HG03196 (cell line): ENCODE results near the gene IFIH1.

Source experiments
- ATAC-seq: cut with Tn5 transposase; IDR thresholded peaks from one replicate; pipeline ENCODE4 v1.9.1; 2021; ENCODE audit not compliant: unreplicated experiment

Gene IFIH1

DNA sequence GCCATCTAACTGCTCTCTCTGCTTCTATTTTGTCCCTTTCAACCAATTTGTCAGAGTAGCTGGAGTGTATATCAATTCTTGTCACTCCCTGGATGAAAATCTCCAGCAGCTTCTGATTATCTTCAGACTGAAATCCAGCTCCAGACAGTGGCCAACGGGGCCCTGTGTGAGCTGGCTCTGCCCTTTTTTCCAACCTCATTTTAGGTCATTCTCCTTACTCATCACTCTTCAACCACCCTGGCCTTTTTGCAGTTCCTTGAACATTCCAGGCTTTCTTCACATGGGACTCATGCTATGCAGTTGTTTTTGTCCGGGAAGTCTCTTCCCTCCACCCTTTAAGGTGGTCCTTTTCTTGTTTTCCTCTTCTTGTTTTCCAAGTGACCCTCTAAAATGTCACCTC, 59.8 kb downstream of the IFIH1 start:
- no peak for ATAC-seq

DNA sequence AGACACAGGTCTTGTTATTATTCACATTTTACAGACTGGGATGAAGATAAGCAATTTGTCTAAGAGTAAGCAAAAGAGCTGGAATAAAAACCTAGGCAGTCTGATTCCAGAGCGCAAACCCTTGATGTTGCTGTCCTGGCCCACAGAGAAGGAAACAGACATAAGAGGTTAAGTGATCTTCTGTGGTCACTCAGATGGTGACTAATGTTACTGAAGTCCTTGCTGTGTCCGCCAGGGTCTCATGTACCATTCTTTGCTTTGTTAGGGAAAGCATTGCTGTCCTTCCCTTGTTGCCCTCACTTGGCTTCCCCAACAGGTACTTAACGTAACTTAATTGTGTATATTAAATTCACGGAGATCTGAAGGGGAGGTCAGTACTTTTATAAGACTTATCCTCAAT, 60.3 kb downstream of the IFIH1 start:
- no peak for ATAC-seq

DNA sequence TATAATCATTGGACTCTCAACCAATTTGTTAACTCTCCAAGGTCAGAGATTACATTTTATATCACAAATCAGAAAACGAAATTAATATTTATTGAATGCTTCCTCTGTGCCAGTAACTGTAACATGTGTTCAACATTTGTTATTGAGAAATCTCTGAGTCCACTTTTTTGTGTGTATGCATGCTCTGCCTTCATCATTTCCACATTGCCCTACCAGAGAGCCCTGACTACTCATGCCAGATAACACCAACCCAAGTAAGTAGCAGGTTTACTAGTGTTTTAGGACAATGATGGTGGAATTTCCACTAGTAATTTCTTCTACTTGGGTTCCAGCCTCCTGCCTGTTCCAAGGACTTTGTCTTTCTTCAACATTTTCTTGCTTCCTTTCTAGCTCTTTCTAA, 61.1 kb downstream of the IFIH1 start:
- no peak for ATAC-seq

DNA sequence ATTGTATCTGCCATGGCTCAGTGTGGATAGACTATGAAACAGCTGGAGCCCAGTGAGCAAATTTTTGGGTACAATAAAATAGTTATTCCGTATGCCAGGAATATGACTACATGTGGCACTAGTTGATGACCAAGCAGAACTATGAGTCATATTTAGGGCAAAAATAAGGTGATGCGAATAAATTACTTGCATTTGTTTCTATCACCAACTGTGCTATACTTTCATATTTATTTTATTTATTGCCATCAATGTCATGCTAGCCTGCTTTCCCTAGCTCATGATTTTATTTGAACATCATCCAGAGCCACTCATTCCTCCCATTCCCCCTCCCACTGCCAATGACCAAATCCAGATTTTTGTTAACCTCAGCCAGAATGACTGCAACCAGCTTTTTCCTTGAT, 61.9 kb downstream of the IFIH1 start:
- ATAC-seq: no peak

DNA sequence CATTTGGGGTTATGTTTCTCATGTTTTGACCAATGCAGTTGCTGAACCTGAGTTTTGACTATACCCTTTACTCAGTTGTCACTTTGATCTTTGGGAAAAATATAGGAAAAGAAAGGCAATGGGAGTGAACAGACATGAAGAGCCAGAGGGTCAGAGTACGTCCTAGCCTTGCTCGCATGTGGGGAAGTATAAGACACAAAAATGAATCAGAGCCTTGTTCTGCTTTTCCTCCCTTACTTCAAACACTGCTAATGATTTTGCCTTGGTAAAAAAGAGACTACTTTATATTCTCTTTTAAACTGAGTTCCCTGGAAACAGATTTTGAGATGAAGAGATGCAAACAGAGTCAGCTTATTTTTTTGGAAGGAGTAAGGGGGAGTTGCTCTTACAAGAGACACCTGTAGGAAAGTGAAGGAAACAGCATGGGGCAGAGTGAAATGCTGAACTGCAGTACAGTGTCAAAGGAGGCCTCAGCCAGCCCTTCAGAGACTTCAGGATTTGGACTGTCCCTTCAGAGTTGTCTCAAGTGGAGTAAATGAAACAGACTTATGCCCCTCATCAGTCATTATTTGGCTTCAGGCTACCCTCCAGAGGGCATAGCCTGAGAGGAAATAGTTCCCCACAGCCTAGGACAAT, 64.1 kb downstream of the IFIH1 start:
- no peak for ATAC-seq

DNA sequence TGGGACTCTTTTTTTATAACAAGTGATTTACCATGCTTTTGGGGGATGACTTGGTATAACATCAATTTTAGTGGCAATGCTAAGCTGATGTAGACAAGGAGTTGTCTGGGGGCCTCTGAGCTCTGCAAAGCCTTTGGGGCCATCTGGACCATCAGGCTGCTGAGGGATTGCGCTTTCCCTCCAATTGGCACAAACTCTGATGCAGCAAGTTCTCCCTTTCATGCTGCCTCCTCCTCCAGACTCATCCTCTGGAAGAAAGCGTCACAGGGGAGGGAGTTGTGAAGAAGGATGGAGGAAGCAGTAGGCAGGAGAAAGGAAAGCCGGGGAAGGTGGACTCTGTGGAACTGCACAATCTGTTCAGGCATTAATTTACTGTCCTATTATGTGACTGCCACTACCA, 65.0 kb downstream of the IFIH1 start:
- no peak for ATAC-seq

DNA sequence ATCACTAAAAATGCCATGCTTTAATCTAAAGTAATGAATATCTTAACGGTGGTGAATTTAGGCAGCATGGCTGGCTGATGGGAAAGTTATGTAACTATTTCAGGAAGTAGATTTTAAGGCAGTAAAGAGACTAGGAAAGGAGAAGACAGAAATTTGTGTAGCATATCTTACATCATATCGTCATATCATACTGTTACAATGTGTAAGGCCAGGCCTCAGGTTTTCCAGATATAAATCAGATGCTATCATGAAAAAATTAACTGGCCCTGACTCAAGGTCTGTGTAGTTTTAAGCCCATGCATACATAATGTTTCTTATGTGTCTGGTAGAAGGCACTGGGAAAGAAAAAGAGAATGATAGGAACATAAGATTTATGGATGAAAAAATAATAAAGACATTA, 66.3 kb downstream of the IFIH1 start:
- no peak for ATAC-seq

DNA sequence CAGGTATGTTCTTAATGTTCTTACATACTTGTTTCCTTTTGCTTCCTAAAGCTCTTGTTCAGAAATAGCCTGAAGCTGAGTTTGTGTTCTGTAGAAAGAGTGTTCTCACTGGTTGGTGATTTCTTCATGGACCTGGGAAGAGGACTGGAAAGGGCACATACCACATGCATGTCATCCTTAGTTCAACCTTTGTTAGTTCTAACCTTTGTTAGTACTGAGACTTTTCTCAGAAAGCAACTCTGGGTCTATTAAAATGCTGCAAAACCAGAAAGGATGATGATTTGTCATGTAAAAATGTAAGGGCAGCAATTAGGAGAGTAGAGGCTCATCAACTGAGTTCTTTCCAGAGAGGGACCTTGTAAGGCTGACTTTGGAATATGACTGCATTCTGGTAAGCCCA, 72.7 kb downstream of the IFIH1 start:
- ATAC-seq: no peak

DNA sequence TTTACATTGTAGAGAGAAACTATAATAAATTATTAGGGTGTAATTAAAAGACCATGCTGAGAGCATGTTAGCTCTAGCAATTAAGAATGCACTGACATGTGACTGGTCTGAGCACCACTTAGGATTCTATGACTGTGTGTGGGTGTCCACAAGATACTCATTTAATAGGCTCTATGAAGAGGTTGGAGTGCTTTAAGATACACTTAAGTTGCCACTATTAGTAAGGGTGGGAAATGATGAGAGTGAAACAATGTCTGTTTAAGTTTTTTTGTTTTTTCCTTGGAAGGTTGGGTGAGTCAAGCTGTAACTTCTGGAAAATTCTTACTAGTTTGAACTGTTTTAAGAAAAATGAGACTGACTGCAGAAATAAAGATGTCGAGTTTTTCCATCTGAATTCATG, 73.4 kb downstream of the IFIH1 start:
- ATAC-seq: no peak

DNA sequence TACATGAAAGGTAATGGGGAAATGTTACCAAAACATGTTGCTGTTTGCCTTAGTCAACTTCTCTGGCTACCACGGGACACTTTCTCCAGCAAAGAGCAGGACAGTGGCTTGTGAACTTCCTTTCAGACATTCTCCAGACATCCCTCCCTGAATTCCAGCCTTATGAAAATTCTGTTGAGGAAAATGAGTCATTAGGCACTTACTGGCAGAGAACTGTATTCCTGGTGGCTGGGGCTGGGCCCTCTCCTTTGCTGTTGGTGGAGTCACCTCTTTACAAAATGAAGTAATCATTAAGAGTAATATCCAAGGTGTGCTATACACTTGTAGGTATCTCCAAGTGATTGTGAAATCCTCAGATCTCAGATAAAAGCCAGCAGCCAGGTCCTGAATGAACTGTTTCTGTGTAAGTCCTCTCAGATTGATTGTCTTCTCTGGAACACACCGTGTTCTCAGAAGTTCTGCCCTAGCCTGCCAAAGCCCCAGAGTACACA, 73.9 kb downstream of the IFIH1 start:
- ATAC-seq: no peak

DNA sequence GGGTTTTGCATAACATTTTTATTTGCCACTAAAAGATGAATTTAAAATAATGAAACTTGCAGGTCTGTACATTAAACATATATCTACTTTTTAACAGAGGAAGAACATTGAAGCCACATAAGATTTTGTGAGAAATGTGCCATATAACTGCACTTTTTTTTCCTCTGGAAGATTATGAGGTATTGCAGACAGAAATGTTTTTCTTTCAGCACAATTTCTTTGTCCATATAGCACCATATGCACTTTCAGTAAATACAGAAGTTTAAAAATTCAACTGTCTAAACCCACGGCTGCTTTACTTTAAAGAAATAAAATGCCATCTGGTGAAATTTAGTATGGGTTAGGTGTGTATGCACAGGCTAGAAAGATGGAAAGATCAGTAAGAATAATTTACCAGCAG, 74.8 kb downstream of the IFIH1 start:
- ATAC-seq: no peak

DNA sequence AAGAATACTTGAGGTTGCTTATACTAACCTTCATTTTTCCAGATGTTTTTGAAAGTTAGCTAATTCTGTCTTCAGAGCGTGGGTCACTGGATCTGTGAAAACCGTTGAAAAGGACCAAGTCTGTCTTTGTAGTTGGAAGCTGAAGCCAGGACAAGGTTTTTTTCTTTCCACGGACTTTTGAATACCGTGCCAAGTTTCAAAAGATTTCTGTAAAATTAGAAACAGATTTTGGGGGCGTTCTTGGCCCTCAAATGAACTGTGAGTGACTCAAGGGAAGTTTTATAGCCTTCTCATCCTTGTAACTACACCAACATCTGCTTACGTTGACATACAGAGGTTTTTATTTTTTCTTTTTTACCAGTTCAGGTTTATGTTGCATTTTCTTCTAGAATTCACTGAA, 75.2 kb downstream of the IFIH1 start, which contains the start of gene FAP:
TSS of gene FAP (minus strand) at position 152 of the 400 bp plus-strand sequence. CDS start at position 34, 118 bp downstream.
- no peak for ATAC-seq

DNA sequence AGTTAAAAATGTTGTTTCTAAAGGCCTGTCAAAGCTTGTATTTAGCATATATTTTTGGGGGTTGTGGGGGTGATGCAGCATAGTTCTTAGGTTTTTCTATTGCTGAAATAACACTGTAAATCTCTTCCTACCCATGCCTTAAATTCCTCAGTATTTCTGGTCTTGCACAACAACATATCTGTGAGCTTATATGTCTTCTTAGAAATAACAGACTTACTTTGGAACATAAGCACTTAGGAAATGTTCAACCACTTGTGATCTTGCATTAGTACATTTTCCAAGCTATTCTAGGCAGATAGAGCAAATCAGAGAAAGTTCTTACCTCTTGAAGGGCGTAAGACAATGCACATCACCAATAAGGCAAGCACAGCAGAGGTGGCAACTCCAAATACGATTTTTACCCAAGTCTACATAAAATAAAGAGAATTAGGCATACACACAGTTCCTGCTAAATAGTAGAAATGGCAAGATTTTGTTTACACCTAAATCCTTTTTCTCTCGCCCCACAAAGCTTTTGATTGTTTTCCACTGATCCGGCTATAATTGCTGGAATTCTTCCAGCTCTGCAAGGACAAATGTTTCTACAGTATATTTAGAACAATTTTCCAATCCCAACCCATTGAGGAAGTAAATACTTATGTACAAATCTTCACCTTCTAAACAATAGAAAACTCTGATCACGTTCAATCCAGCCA, 75.8 kb downstream of the IFIH1 start:
- no peak for ATAC-seq

DNA sequence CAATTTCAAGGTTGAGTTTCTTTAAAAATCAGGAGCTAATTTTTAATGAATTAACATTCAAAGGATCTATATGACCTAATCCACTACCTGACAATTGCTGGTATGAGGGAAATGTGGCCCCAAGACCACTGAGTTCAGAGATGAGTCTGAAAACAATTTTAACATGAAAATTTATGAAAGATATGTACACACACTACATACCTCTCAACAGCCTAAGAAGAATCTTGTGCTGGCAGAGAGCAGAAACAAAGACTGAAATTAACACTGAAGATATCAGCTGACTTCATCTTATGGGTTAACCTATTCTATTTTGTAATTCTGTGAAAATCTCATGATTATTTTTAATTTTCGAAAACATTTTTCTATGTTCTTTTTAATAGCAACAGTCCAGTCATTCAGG, 76.9 kb downstream of the IFIH1 start:
- no peak for ATAC-seq

DNA sequence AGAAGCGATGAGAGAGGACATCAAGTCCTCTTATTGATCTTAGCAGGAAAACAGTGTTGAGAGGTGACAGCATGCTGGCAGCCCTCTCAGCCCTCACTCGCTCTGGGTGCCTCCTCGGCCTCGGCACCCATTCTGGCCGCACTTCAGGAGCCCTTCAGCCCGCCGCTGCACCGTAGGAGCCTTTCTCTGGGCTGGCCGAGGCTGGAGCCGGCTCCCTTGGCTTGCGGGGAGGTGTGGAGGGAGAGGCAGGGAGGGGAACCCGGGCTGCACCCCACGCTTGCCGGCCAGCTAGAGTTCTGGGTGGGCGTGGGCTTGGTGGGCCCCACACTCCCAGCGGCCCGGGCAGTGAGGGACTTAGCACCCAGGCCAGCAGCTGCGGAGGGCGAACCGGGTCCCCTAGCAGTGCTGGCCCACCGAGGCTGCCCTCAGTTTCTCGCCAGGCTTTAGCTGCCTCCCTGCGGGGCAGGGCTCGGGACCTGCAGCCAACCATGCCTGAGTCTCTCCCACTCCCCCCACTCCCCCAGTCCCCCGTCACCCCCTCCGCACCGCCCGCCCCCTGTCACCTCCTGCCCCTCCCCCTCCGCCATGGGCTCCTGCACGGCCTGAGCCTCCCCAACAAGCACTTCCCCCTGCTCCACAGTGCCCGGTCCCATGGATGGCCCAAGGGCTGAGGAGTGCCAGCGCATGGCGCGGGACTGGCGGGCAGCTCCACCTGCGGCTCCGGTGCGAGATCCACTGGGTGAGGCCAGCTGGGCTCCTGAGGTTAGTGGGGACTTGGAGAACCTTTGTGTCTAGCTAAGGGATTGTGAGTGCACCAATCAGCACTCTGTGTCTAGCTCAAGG, 83.6 kb downstream of the IFIH1 start:
- ATAC-seq: no peak

DNA sequence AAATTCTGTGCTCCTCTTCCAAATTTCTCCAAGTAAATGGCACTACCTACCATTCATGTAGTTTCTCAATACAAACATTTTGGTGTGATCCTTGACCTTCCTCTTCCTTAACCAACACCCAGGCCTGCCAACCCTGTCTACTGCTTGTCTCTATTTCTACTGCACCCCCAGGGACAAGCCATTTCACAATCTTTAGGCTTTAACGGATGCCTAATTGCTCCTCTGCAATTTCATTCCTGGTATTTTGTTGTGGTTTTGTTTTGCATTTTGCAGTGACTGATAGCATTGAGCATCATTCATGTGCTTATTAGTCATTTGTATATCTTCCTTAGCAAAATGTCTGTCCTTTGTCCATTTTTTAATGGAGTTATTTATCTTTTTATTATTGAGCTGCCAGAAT, 85.3 kb downstream of the IFIH1 start:
- no peak for ATAC-seq

DNA sequence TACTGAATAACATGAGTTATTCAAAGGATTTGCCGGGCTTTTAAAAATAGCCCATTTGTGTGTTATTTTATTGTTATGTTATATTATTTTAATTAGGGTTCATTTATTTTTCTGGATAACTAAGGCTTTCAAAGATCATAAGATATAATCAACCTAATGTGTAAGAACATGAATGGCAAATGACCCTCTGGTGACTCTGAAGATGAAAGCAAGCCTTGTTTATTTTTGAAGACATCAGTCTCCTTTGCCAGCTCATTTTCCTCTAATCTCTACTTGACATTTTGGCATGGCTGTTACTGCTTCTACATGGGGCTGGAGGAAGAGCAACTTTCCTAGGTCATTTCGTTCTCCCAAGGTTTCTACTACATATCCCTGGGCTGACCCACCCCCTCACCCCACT, 85.8 kb downstream of the IFIH1 start:
- no peak for ATAC-seq

DNA sequence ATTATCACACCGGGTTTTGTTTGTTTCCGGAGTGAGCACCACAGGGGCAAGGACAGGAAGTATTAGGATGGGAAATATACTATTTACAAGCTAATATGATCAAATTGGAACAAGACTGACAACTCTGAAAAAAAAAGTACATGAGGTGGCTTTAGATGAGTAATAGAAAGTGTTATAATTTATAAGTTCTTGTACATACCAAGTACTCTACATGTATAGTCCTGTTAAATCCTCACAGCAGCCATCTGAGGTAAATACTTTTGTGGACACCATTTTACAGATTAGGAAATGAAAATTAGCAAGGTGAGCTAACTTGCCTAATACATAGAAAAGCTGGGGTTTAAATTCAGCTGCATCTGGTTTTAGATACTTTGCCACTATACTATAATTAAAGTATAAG, 86.5 kb downstream of the IFIH1 start:
- ATAC-seq: no peak

DNA sequence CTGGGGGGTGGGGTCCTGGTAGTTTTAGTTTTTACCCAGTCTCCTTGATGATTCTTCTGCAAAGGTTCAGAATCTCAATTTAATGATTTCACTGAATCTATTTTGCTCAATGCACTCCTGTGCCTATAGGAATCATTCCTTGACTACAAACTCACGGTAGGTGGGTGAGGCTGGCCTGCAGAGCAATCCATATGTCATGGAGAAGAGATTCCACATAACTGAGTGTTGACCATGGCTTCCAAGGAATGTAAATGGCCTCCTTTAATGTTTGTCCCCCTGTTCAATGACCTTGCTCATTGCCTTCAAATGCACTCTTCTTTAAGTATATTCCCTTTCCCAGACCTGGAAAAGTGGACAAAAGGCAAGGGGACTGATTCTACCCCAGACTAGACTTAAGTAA, 87.7 kb downstream of the IFIH1 start:
- ATAC-seq: no peak

DNA sequence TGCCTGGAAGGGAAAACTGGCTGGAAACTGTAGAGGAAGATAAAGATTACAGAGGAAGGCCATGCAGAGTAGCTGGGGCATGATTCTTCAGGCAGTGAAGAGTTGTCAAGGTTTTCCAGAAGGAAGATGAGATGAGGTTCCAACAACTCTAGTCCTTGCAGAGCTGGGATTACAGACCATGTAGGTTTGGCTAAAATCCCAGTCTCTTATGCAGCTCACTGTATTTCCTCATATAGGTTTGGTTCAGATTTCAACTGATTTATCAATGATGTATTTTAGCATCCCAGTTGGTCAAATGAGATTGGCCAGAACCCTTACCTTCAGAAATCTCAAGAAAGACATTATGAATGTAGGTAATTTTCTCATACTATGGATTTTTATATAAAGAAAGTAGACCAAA, 91.6 kb downstream of the IFIH1 start:
- no peak for ATAC-seq

DNA sequence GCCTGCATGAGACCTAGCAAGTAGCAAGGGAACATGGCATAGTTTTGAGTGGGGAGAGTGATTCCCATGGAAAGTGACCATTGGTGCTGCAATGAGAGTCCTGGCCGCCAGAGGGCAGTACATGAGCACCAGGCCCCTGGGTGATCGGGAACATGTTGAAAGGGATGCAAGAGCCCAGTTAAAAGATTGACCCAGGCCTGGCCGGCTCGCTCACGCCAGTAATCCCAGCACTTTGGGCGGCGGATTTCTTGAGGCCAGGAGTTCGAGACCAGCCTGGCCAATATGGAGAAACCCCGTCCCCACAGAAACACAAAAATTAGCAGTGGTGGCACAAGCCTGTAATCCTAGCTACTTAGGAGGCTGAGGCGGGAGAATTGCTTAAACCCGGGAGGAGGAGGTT, 97.4 kb downstream of the IFIH1 start:
- ATAC-seq: peak; percentile 89

DNA sequence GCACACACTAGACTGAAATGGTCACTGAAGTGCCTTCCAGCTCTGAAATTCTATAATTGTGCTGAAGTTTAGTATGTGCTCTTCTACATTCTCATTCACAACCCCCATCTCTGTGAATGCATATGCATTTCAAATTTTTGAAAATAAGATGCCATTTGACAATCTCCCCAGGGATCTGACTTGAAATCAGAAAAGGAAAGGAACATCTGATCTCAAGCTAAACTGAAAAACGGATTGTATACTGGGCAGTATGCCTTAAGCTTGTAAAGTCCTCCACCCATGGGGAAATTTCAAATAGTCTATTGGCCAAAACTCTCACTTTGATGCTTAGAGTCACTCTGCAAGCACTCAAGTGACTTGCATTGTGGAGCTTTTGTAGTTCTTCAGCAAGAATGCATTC, 98.1 kb downstream of the IFIH1 start:
- ATAC-seq: no peak
